HepG2 (cell line): ENCODE data around the gene CD200. TPM values are rescaled to one million over a fixed set of nuclear protein-coding genes. Genes with fewer than 3 reads are reported as not detected.

Experiments
- ATAD3A ChIP-seq: sonication (generic); formaldehyde crosslinking; IDR thresholded peaks from 2 replicates; pipeline ENCODE4 v1.4.0; 2020; ENCODE audit warnings: missing genetic modification reagents
- ESRRA ChIP-seq: sonication (generic); formaldehyde crosslinking; IDR thresholded peaks from 2 replicates; pipeline ENCODE4 v1.5.1; 2020; ENCODE audit warnings: mild to moderate bottlenecking, low read depth, missing genetic modification reagents
- MTA3 ChIP-seq: sonication (generic); formaldehyde crosslinking; IDR thresholded peaks from 2 replicates; pipeline ENCODE4 v1.4.0; 2020; ENCODE audit warnings: missing genetic modification reagents
- POGK ChIP-seq: sonication (generic); formaldehyde crosslinking; conservative IDR thresholded peaks from 2 replicates; pipeline ENCODE4 v1.8.0; 2022; ENCODE audit warnings: mild to moderate bottlenecking, moderate library complexity, missing genetic modification reagents
- ZNF3 ChIP-seq: IDR thresholded peaks from 2 replicates; pipeline ENCODE4 v1.7.0; 2017; ENCODE audit warnings: inconsistent platforms
- ZNF350 ChIP-seq: sonication (generic); formaldehyde crosslinking; IDR thresholded peaks from 2 replicates; pipeline ENCODE4 v1.4.0; 2020; ENCODE audit warnings: mild to moderate bottlenecking, low read depth, missing genetic modification reagents, borderline replicate concordance
- ZNF580 ChIP-seq: IDR thresholded peaks from 2 replicates; pipeline ENCODE4 v1.6.1; 2016; ENCODE audit warnings: low read depth, borderline replicate concordance
- ZNF646 ChIP-seq: sonication (generic); formaldehyde crosslinking; IDR thresholded peaks from 2 replicates; pipeline ENCODE4 v1.9.0; 2021; ENCODE audit warnings: mild to moderate bottlenecking, missing genetic modification reagents
- ZNF710 ChIP-seq: sonication (generic); formaldehyde crosslinking; IDR thresholded peaks from 2 replicates; pipeline ENCODE4 v1.5.0; 2020; ENCODE audit warnings: mild to moderate bottlenecking, missing genetic modification reagents, borderline replicate concordance
- polyA plus RNA-seq, 8 experiments: library from polyadenylated mRNA; depleted of rRNA in 3 of 8; stranded (reverse) in 7 of 8; unstranded in 1 of 8; fragments of >200 nt; fragmentation: Illumina TruSeq in 4 of 8; extraction: Trizol in 4 of 8; gene quantifications; 2 replicates each; pipeline versions ENCODE4 v1.2.1 to v1.2.3, GENCODE V29; 2011 to 2016; ENCODE audit warnings: low read depth in 4 of 8, missing spikeins in 1 of 8, mixed read lengths in 1 of 8; ENCODE audit not compliant: insufficient read depth in 1 of 8
- total RNA-seq, 5 experiments: library from RNA; depleted of rRNA; stranded (reverse); fragments of >200 nt; fragmentation: Illumina TruSeq; extraction: Trizol; gene quantifications; 2 replicates each; pipeline ENCODE4 v1.2.3, GENCODE V29; 2016; ENCODE audit warnings: low read depth in 1 of 5

Gene CD200
- total and polyA plus RNA-seq, 2 of the 13 experiments (the other 11 are each of a cell fraction or from before 2014, with no cell fraction given): not detected

DNA sequence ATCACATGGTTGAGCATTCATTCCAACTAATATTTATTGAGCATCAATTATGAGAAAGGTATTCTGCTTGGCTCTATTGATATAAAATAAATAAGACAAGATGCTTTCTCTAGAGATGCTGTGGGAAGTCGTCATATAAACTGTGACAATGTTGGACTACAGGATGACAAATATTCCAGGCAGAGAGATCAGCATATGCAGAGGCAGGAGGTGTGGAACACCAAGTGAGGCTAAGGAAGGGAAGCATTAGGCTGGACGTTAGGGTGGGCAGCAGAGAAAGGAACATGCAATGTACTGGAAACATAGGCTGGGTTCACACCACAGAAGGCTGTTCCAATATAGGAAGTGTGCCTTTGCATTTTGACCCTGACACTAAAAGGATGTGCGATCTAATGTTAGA lies 38.6 kb downstream of the CD200 start (continued):
- TF ChIP-seq POGK (CRISPR knock-in tag): no peak
- TF ChIP-seq ATAD3A (CRISPR knock-in tag): no peak
- TF ChIP-seq ZNF646: no peak
- no peak for TF ChIP-seq ZNF710
- no peak for TF ChIP-seq ZNF580 (CRISPR knock-in tag)
- no peak for TF ChIP-seq ZNF350 (CRISPR knock-in tag)
- no peak for TF ChIP-seq ESRRA (CRISPR knock-in tag)
- no peak for TF ChIP-seq ZNF3 (CRISPR knock-in tag)
- TF ChIP-seq MTA3: no peak
